ENCODE data around the gene P3H1.
A peak's percentile ranks its signal among the peaks of the same experiment; 100 is the strongest.

The P3H1 gene

DNA sequence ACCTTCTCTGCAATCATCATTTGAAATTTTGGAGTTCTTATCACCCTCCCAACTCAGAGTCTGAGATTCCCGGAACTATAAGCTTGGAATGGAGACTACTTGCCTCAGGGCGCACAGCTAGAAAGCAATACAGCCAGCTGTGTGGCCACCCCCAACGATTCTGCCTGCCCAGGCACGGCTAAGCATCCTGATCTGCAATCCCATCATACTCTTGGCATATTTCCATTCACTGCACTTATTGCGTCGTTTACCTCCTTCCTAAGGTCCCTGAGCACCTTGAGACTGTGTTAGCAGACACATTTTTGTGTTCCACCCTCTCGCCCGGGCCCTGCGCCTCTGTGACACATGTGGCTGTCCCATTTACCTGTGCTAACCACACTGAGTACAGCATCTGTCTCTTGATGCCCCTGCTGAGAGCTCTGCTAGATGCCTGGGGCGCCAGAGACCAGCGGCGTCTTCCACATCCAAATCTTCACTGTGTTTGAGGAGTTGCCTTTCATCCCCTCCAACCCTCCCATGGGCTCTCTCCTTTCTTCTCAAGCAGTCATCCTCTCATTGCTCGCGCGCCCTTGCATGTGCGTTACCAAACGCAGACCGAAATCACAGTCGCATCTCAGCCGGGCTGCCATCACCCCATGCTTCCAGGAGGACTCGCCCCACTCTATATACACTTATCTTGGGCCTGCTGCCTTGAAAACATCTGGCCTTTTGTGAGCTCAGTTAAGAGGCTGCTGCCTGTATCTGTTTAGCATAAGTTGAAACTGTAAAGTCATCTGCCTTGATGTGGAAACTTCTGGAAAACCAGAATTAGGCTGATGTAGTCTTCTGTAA is 23.3 kb downstream of the P3H1 start:
- no peak overlapping the region for H3K4me3 ChIP-seq (ENCODE audit: low read length)
- TF ChIP-seq, protein P1, sequence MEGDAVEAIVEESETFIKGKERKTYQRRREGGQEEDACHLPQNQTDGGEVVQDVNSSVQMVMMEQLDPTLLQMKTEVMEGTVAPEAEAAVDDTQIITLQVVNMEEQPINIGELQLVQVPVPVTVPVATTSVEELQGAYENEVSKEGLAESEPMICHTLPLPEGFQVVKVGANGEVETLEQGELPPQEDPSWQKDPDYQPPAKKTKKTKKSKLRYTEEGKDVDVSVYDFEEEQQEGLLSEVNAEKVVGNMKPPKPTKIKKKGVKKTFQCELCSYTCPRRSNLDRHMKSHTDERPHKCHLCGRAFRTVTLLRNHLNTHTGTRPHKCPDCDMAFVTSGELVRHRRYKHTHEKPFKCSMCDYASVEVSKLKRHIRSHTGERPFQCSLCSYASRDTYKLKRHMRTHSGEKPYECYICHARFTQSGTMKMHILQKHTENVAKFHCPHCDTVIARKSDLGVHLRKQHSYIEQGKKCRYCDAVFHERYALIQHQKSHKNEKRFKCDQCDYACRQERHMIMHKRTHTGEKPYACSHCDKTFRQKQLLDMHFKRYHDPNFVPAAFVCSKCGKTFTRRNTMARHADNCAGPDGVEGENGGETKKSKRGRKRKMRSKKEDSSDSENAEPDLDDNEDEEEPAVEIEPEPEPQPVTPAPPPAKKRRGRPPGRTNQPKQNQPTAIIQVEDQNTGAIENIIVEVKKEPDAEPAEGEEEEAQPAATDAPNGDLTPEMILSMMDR (conservative IDR thresholded peaks at IDR 0.05; ENCODE audit: low read depth, low read length): no peak
- DNase-seq (ENCODE audit: low read depth): no peak

DNA sequence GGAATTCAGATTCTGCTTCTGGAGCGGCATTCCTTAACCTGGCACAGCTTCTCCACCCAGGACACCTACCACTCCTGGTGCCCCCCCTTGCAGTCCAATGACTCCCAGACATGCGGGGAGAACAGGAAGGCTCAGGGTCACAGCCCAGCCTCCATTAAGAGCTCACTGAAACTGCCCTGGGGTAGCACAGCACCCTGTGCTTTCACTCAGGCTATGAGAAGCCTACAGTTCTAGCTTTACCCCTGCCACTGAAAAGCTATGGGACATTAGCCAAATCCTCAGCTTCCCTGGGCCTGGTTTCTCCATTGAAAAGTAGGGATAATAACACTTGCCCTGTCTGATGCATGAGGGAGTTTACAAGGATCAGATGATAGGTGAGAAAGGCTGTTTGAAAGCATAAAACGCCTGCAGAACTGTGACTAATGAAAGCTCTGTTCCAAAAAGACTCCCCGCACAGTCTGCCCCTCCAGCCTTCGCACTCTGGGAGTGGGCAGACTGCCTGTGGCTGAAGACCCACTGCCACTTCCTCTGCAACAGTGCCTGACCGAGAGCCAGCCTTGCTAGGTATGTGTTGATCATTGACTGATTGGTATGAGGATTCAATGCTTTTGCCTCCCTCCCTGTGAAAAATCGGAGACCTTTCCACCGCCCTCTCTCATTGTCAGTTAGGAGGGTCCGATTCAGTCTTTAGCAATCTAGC is 24.1 kb downstream of the P3H1 start:
- DNase-seq (ENCODE audit: low read depth): no peak
- no peak overlapping the region for H3K4me3 ChIP-seq (ENCODE audit: low read length)
- TF ChIP-seq, protein P1 (conservative IDR thresholded peaks at IDR 0.05; ENCODE audit: low read depth, low read length): no peak

DNA sequence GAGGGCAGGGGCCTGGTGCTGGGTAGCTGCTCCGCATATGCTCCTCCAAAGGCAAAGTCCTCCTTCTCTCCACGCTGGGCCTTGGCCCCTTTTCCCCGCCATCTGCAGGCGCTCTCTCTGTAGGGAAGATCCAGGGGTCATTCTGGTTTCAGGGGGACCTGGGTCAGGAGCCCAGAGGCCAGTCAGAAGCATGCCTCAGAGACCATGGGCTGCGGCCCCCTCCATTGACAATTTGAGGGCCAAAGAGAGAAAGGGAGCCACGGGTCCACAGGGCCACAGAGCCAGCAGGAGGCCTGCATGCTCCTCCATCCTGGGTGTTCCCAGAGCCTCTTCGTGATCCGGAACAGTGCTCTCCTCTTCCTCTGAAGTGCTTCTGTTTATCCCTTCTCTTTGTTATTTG is 24.7 kb downstream of the P3H1 start:
- TF ChIP-seq, protein P1 (conservative IDR thresholded peaks at IDR 0.05; ENCODE audit: low read depth, low read length): no peak
- H3K4me3 ChIP-seq (ENCODE audit: low read length): no peak overlapping the region
- DNase-seq (ENCODE audit: low read depth): no peak

DNA sequence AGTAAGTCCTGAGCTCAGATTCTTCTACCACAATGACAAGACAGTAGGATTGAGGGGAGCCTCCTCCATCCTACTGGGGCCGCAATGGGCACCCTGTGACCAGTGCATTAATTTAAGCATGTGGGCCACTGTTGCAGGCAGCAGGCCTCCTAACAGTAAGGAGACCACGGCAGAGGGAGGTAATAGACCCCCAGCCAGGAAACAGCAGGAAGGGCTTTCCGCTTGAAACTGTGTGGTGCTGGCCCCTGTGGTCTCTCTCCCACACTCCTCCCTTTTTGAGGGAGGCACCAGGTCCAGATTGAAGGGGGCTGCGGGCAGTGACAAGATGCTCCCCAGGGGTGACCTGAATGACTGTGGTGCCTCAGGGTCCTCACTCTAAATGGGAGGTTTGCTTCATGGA is 25.1 kb downstream of the P3H1 start:
- TF ChIP-seq, protein P1 (conservative IDR thresholded peaks at IDR 0.05; ENCODE audit: low read depth, low read length): no peak
- no peak overlapping the region for H3K4me3 ChIP-seq (ENCODE audit: low read length)
- no peak for DNase-seq (ENCODE audit: low read depth)

DNA sequence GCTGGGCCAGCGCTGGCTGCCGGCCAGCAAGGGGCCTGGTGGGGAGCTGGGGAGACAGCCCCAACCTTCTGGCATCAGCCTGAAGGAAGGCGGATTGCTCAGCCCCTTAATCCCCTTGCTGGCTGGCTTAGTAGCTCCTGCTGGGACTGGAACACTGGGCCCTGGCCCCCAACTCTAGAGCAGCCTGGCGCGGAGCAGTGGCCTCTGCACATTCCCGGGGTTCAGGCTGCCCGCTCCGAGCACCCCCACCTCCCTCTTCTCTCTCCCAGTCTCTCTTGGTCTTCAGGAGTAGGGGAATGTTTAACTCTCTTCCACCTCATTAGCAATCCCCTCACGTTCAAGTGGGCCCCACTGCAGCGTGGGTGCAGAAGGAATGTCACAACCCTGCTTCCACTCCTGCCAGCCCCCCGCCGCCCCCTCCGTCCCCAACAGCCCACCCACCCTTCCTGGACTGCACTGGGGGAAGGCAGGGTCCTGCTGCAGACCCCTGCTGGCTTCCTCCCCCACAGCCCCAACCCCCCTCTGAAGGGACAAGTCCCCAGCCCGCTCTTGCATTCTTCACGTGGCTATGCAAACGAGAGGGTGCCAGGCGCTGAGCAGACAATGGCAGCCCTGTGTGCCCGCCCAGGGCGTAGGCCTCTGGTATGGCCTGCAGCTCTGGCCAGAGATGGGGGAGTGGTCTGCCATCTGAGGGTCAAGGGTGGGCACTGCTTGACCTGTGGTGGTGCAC is 25.8 kb downstream of the P3H1 start:
- peak; percentile 82 for DNase-seq (ENCODE audit: low read depth)
- no peak overlapping the region for H3K4me3 ChIP-seq (ENCODE audit: low read length)
- TF ChIP-seq, protein P1 (conservative IDR thresholded peaks at IDR 0.05; ENCODE audit: low read depth, low read length): no peak

DNA sequence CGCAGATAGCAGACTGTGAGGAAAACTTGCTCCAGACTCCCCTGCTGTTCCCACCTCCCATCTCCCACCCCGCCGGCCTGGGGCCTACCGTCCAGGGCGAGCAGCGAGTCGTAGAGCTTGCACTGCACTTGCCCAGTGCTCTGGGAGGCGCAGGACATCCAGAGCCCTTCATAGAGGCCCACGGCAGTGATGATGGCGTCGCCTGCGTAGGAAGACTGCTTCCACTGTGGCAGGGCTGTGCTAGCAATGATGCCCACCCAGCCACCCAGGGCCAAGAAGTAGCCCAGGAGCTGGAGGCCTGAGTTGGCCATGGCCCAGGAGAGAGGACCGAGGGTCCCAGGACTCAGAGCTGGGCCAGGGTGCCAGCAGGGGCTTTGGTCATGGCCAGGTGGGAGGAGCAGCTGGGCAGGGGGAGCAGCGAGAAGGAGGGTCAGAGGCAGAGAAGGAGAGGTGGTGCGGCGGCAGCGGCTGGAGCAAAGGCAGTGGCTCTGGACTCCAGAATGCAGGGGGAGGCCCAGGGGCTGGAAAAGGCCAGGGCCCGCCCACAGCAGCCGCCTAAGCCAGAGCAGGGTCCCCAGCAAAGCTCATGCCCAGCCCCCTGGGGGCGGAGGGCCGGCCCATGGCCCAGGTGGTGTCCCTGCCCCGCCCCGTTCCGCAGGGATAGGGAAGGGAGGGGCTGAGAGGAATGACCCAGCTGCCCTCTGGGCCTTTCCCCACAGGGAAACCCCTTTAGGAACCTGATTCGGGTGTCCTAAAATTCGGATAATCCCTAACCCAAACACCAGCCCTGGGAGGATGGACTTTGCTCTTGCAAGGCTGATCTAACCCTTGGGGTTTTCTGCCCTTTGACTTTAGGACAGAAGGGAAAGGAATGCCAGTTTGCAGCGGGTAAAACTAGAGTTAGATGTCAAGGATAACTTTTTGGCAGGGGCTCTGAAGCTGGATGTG is 26.8 kb downstream of the P3H1 start, which contains the start of gene CLDN19:
Gene CLDN19 (minus strand): TSS at position 484 of the 948 bp plus-strand sequence. CDS start 173 bp downstream, at position 311.
- H3K4me3 ChIP-seq (ENCODE audit: low read length): peak within 1 kb of the TSS; percentile 35
- no peak for DNase-seq (ENCODE audit: low read depth)

More for the DNA sequence above, 26.8 kb downstream of the P3H1 start, which contains the start of gene CLDN19:
- TF ChIP-seq, protein P1 (conservative IDR thresholded peaks at IDR 0.05; ENCODE audit: low read depth, low read length): no peak

Data from retinal pigment epithelial cell (primary cell).